ENCODE data around the gene USP4.

The USP4 gene

GRCh38 chr3:49310677-49311076 is 29.2 kb downstream of the USP4 start:
- in situ Hi-C loops (cut with MboI; ENCODE audit: low pct_unique_long_range_greater_than_20kb, low sequenced_read_pairs): no loop called here
- DNase-seq: no peak

DNA sequence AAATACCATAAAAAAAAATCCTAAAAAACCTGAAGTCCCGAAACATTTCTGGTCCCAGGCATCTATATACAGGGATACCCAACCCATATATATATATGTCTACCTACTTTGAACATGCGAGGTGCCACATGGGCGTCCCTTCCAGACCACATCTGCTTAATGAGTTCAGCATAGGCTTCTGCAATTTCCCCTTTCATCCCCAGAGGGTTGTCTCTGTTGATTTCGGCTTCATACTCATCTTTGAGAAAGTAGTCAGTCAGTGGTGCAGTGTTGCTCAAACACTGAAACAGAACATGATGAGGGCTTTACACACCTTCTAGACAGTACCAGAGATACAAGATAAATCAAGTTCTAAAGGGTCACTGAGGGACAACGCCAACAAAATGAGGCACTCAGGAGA is 34.2 kb downstream of the USP4 start:
- DNase-seq: no peak
- in situ Hi-C loops (cut with MboI; ENCODE audit: low pct_unique_long_range_greater_than_20kb, low sequenced_read_pairs): no loop called here

DNA sequence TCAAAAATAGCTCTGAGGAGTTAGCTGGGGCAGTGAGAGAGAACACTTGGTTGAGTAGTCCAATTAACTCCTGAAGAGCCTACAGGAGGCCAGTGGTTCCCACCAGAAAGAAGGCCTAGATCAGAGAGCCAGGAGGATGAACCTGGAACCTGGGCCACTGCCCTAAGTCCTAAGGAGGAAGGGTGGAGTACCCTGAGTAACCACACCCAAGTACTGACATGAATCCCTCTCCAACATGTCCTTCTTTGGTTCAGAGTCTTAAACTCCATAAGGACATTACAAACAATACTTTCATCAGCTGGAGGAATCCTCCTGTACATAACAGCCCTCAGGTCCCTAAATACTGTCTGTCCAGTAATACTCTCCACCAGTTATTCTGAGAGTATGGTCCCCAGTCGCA is 37.2 kb downstream of the USP4 start:
- in situ Hi-C loops (cut with MboI; ENCODE audit: low pct_unique_long_range_greater_than_20kb, low sequenced_read_pairs): no loop called here
- DNase-seq: no peak

- in situ Hi-C loops (cut with MboI; ENCODE audit: low pct_unique_long_range_greater_than_20kb, low sequenced_read_pairs): no loop called here
- DNase-seq: no peak
Observed at GRCh38 chr3:49300595-49300994, 39.3 kb downstream of the USP4 start.

GRCh38 chr3:49298511-49298910 is 41.3 kb downstream of the USP4 start:
- DNase-seq: no peak
- in situ Hi-C loops (cut with MboI; ENCODE audit: low pct_unique_long_range_greater_than_20kb, low sequenced_read_pairs): no loop called here

GRCh38 chr3:49296781-49297411 is 43.0 kb downstream of the USP4 start:
- in situ Hi-C loops (cut with MboI; ENCODE audit: low pct_unique_long_range_greater_than_20kb, low sequenced_read_pairs): no loop called here
- DNase-seq: no peak

DNA sequence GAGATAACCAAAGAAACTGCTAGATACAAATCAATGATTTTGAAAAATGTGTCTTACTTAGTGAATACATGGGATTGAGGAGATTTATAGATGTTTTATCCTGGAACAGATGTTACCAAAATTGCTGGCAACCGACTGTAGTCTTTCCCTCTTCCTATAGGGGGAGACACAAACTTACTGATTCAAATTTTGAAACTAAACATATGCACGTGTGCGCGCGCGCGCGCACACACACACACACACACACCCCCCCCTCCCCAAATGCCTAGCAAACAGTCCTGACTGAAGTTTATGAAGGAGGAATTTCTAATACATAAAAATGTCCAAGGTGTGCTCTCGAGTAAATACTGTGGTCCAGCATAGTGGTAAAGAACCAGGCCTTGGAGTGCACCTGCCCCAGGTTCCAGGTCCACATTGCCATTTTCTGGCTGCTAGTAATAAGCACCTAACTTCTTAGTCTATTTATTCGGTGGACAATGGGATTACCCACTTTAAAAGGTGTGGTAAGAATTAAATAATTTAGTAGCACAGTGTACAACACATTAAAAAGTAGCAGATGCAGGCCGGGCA is 44.3 kb downstream of the USP4 start:
- in situ Hi-C loops (cut with MboI; ENCODE audit: low pct_unique_long_range_greater_than_20kb, low sequenced_read_pairs): no loop called here
- peak; percentile 71 for DNase-seq

DNA sequence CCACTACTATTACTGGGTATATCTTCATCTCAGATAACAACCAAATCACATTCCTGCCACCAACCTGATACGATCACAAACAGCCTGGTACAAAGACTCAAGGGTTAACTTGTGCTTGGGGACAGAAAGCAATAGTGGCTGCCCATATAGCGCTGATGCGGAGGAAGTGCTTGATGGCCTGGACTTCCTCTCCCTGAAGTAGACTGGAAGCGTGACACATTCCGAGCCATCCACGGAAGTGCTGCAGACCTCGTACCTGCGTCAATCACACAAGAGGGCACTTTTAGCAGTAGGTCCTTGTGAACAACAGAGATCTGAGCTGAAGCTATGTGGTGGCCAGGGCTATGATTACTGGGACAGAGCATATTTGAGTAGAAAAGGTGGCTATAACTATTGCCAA is 45.5 kb downstream of the USP4 start:
- in situ Hi-C loops (cut with MboI; ENCODE audit: low pct_unique_long_range_greater_than_20kb, low sequenced_read_pairs): no loop called here
- DNase-seq: no peak

GRCh38 chr3:49283997-49284396 is 55.9 kb downstream of the USP4 start:
- in situ Hi-C loops (cut with MboI; ENCODE audit: low pct_unique_long_range_greater_than_20kb, low sequenced_read_pairs): no loop called here
- no peak for DNase-seq

GRCh38 chr3:49279376-49279775 is 60.5 kb downstream of the USP4 start:
- in situ Hi-C loops (cut with MboI; ENCODE audit: low pct_unique_long_range_greater_than_20kb, low sequenced_read_pairs): no loop called here
- no peak for DNase-seq

DNA sequence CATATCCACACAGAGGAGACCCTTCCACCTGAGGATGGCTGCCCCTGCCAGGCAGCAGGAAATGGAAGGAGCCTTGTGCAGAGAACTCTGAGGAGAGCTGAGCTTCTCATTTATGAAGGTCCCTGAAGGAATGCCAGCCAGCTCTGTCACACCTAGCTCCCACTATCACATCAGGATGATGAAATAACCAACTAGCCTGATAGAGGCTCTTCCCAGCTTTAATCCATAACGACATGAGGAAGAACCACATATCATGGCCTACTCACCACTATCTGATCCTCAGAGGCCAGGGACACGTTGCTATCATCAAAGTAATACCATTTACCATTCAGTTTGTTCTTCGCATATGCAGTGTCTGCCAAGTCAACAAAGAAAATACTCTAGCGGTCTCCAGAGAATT is 61.3 kb downstream of the USP4 start:
- DNase-seq: no peak
- in situ Hi-C loops (cut with MboI; ENCODE audit: low pct_unique_long_range_greater_than_20kb, low sequenced_read_pairs): no loop called here

DNA sequence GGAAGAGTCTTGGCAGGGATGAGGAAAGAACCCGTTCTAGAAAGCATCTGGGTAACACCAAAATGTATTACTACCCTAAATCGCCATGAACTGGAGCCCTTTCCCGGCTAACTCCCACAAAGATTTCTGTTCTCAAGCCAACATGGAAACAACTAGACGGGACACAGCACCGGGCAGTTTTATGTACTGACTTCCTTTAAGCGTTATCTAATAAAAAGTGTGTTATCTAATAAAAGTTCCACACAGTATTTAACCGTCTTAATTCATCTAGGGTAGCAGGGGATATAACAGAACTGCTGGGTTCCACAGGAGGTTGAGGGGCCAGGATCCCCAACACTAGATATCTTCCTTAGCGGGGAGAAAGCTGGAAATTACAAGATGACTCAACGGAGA is 62.5 kb downstream of the USP4 start:
- in situ Hi-C loops (cut with MboI; ENCODE audit: low pct_unique_long_range_greater_than_20kb, low sequenced_read_pairs): no loop called here
- DNase-seq: no peak

DNA sequence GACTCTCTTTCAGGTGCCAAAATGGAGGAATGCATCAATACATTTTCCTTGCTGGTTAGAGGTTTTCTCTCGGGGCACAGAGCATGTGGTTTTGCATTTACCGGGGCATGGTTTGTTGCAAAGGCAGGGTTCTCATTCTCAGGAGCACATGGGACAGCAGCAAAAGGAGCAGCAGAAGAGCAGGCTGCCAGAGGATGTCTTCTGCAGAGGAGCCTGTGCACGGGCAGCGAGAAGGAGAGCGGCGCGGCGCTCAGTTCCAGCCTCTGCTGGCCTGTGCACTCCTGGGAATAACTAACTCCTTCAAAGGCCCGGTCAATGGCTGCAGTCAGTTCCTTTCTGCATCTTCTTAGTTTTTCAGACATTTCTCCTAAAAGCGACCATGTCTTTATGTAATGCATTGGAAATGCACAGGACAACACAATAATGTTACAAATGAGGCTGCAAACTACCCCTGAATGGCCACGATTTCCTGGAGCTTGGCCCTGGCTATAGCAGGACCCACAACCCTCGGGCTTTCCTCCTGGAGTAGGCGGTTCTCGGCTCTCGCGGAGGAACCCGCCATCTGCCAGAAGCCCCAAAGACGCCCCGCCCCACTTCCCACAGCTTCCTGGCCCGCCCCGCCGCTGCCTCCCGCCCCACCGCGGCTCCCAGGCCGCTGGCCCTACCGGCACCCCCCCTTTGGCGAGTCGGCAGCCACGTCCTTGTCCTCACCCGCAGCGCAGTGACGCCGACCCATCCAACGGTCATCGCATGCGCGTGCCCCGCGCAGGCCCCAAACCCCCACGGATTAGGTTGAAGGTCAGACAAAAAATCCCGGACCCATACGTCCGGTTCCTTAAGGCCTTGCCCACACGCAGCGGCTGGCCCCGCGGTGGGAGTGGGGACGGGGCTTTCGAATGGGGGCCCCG is 63.1 kb downstream of the USP4 start, which contains the start of gene C3orf62:
Gene C3orf62, minus strand, starts transcription at position 758 of the 908 bp plus-strand sequence. Its CDS starts 360 bp downstream, at position 398.
- in situ Hi-C loops (cut with MboI; ENCODE audit: low pct_unique_long_range_greater_than_20kb, low sequenced_read_pairs): no loop called here
- DNase-seq: no peak

DNA sequence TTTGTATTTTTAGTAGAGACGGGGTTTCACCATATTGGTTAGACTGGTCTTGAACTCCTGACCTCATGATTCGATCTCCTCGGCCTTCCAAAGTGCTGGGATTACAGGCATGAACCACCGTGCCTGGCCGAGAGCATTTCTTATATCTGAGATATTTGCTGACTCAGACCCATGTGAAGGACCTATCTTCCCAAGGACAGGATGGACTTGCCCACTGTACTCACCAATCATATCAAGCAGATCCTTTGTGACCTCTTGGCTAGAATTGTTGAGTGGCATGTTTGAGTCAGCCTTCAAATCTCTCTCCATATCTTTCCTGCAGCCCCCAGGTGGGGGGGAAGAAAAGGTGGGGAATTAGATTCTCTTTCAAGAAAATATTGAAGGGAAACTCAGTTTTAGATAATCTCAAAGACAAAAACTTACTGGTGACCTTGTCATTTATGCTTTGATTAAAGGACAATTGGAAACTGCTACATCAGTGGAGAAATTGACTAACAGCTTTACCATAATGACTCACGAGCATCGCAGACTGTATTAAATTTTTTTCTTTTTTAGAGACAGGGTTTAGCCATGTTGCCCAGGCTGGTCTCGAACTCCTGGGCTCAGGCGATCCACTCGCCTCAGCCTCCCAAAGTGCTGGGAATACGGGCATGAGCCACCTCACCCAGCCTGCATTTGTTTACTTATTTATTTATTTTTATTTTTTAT is 65.9 kb downstream of the USP4 start:
- in situ Hi-C loops (cut with MboI; ENCODE audit: low pct_unique_long_range_greater_than_20kb, low sequenced_read_pairs): no loop called here
- no peak for DNase-seq

DNA sequence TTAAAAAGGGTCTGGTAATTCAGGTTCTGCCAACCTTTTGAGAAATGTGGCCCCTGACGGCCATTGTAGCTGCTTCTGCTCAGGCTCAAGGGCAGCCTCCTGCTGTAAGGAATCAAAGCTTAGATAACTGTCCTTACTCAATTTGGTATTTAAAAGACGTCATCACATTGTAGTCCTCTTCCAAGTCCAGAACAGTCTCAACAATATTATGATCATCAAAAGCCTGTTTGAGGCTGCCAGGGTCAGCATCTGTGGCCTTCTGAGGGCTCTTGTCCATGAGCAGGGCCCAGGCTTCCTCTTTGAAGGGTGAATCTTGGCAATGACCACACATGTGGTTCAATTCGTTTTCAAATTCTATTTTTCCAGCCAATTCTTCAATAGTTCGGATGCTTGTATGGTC is 68.8 kb downstream of the USP4 start:
- no peak for DNase-seq
- in situ Hi-C loops (cut with MboI; ENCODE audit: low pct_unique_long_range_greater_than_20kb, low sequenced_read_pairs): no loop called here

DNA sequence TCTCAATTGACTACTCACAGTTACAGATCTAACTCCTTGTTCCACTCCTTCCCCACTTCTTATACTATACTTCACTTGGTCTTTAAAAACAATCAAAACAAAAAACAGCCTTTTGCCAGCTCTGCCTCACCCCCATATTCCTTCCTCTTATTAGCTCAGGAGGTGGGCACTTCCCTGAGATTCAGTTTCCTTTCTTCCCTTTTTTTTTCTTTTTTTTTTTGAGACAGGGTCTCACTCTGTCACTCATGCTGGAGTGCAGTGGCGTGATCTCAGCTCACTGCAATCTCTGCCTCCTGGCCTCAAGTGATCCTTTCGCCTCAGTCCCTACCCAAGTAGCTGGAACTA is 69.7 kb downstream of the USP4 start:
- in situ Hi-C loops (cut with MboI; ENCODE audit: low pct_unique_long_range_greater_than_20kb, low sequenced_read_pairs): no loop called here
- DNase-seq: no peak

DNA sequence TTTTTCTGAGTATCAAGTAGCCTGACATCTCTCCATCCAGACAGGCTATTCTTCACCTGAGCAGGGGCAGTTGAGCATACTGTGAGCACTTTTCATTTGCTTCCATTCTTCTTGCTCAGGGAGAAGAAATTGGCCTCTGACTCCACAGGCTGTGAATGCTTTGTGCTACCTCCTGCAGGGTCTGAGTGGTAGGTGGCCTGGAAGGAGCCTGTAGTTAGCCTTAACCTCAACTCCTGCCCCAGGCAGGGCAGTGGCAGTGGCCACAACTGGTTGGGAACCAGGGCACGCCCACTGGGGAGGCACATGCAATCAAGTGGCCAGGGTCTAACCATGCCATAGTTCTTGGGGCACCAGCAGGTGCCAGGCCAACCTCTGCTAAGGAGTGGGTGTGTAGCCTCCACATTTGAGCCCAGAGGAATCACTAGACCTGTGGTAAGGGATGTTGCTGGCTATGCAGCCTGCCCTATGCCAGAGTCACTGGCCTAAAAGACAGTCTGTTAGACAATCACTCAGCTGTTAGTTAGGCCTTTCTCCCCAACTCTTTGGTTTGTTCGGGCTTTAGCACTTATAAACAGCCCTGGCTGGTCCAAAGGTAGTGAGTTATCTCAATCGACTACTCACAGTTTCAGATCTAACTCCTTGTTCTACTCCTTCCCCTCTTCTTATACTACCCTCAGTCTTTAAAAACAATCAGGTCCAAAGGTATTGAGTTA is 70.3 kb downstream of the USP4 start:
- in situ Hi-C loops (cut with MboI; ENCODE audit: low pct_unique_long_range_greater_than_20kb, low sequenced_read_pairs): no loop called here
- DNase-seq: no peak

- DNase-seq: no peak
- in situ Hi-C loops (cut with MboI; ENCODE audit: low pct_unique_long_range_greater_than_20kb, low sequenced_read_pairs): no loop called here
Observed at GRCh38 chr3:49266410-49267095, 73.3 kb downstream of the USP4 start.
